Neural progenitor cell (in vitro differentiated cells): ENCODE measurements around the gene STEAP1B. TPM values are rescaled to one million over a fixed set of nuclear protein-coding genes. Genes with fewer than 3 reads are reported as not detected.

Experiments used
- DNase-seq: peaks from one replicate; pipeline ENCODE4 v3.0.0-alpha.2; 2016; ENCODE audit warnings: low spot score
- H2AFZ ChIP-seq: fragments of 200-600 bp; sonication (generic); replicated peaks from 2 replicates; pipeline ENCODE4 v1.6.1; 2016; ENCODE audit warnings: antibody characterized with exemption
- H3F3A ChIP-seq: fragments of 200-600 bp; sonication (generic); 2 replicates; pipeline ENCODE4 v1.6.1; 2016; ENCODE audit warnings: antibody characterized with exemption, low read depth
- H3K27ac ChIP-seq: fragments of 200-600 bp; sonication (generic); 2 replicates; pipeline ENCODE4 v1.5.1; 2016; ENCODE audit warnings: mild to moderate bottlenecking
- H3K27me3 ChIP-seq: fragments of 200-600 bp; sonication (generic); 2 replicates; pipeline ENCODE4 v1.6.1; 2016; ENCODE audit warnings: mild to moderate bottlenecking, moderate library complexity
- H3K36me3 ChIP-seq: fragments of 200-600 bp; sonication (generic); 2 replicates; pipeline ENCODE4 v1.5.1; 2016
- H3K4me1 ChIP-seq: fragments of 200-600 bp; sonication (generic); 2 replicates; pipeline ENCODE4 v1.6.1; 2016; ENCODE audit warnings: mixed run types
- H3K4me2 ChIP-seq: fragments of 200-600 bp; sonication (generic); 2 replicates; pipeline ENCODE4 v1.6.1; 2016
- H3K4me3 ChIP-seq: fragments of 200-600 bp; sonication (generic); 2 replicates; pipeline ENCODE4 v1.5.1; 2016
- H3K79me2 ChIP-seq: fragments of 200-600 bp; sonication (generic); 2 replicates; pipeline ENCODE4 v1.6.1; 2016; ENCODE audit warnings: low read depth
- H3K9ac ChIP-seq: fragments of 200-600 bp; sonication (generic); 2 replicates; pipeline ENCODE4 v1.6.1; 2016
- H3K9me3 ChIP-seq: fragments of 200-600 bp; sonication (generic); 2 replicates; pipeline ENCODE4 v1.5.1; 2016; ENCODE audit warnings: low read depth
- H4K20me1 ChIP-seq: fragments of 200-600 bp; sonication (generic); 2 replicates; pipeline ENCODE4 v1.6.1; 2016; ENCODE audit warnings: low read depth
- H3K27ac Mint-ChIP-seq: 3 replicates; pipeline ENCODE4 v1.8.0; 2021; ENCODE audit warnings: mixed read lengths
- H3K27me3 Mint-ChIP-seq: 2 replicates; pipeline ENCODE4 v1.8.0; 2022; ENCODE audit warnings: low read depth, mild to moderate bottlenecking, inconsistent platforms, moderate library complexity, mixed read lengths; ENCODE audit not compliant: insufficient read depth
- H3K36me3 Mint-ChIP-seq: 3 replicates; pipeline ENCODE4 v1.8.0; 2021; ENCODE audit warnings: mixed read lengths
- H3K4me1 Mint-ChIP-seq: 3 replicates; pipeline ENCODE4 v1.8.0; 2021; ENCODE audit warnings: mixed read lengths
- H3K4me3 Mint-ChIP-seq: 3 replicates; pipeline ENCODE4 v1.8.0; 2021; ENCODE audit warnings: mild to moderate bottlenecking, moderate library complexity, mixed read lengths
- H3K9me3 Mint-ChIP-seq: 3 replicates; pipeline ENCODE4 v1.8.0; 2020; ENCODE audit warnings: mixed read lengths
- CTCF ChIP-seq: fragments of 200-600 bp; sonication (generic); IDR thresholded peaks from 2 replicates; pipeline ENCODE4 v1.5.1; 2017; ENCODE audit warnings: antibody characterized with exemption, mild to moderate bottlenecking
- EZH2 ChIP-seq: fragments of 200-600 bp; sonication (generic); IDR thresholded peaks from 2 replicates; pipeline ENCODE4 v1.6.1; 2017; ENCODE audit warnings: antibody characterized with exemption, mild to moderate bottlenecking, moderate library complexity
- EZH2phosphoT487 ChIP-seq: fragments of 200-600 bp; sonication (generic); IDR thresholded peaks from 2 replicates; pipeline ENCODE4 v1.6.1; 2017; ENCODE audit warnings: antibody characterized with exemption
- total RNA-seq: library from RNA; depleted of rRNA; stranded (reverse); fragments of >200 nt; gene quantifications from 2 replicates; pipeline ENCODE4 v1.2.3, GENCODE V29; 2015; ENCODE audit warnings: low replicate concordance

Gene STEAP1B
- total RNA-seq, 1 donor from 2014 or later: 1.6 TPM

DNA sequence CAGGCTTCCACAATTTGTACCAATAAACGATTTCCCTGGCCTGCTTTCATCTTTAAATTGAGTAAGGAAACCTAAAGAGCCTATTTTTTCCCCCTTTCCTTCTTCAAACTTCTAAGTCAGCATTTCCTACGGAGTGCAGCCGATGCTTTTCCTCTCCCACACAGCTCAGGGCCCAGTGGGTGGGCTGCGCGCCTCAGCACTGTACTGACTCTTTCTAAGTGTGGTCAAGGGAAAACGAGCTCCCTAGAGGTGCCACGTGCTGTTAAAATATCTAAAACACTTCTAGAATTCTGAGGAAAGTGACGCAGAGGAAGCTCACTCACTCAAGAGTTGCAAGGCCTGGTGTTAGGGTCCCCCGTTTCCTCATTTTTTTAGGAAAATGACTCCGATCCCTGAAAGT is 29.0 kb downstream of the STEAP1B start:
- Histone ChIP-seq H3F3A (no peaks in the 10 kb centered on the region), H4K20me1 (no peaks in the 10 kb centered on the region), H3K27me3 (no peaks in the 10 kb centered on the region), H3K4me1 (peaks cover 6% of the 10 kb centered on the region), H3K9ac (no peak overlapping the region), H3K4me2 (no peak overlapping the region), H3K79me2 (no peaks in the 10 kb centered on the region), H2AFZ (peak overlapping the region; percentile 44), H3K4me3 (no peak overlapping the region), H3K27ac (no peak overlapping the region), H3K9me3 (no peaks in the 10 kb centered on the region), H3K36me3 (no peaks in the 10 kb centered on the region)
- H3K9me3 Mint-ChIP-seq: peaks cover 4% of the 10 kb centered on the region
- no peak for TF ChIP-seq EZH2
- TF ChIP-seq CTCF: no peak
- no peak for TF ChIP-seq EZH2phosphoT487
- H3K27me3 Mint-ChIP-seq: peaks cover 4% of the 10 kb centered on the region
- H3K27ac Mint-ChIP-seq: no peak overlapping the region
- DNase-seq: no peak
- H3K4me1 Mint-ChIP-seq: no peaks in the 10 kb centered on the region
- no peak overlapping the region for H3K4me3 Mint-ChIP-seq
- H3K36me3 Mint-ChIP-seq: peaks cover 2% of the 10 kb centered on the region

DNA sequence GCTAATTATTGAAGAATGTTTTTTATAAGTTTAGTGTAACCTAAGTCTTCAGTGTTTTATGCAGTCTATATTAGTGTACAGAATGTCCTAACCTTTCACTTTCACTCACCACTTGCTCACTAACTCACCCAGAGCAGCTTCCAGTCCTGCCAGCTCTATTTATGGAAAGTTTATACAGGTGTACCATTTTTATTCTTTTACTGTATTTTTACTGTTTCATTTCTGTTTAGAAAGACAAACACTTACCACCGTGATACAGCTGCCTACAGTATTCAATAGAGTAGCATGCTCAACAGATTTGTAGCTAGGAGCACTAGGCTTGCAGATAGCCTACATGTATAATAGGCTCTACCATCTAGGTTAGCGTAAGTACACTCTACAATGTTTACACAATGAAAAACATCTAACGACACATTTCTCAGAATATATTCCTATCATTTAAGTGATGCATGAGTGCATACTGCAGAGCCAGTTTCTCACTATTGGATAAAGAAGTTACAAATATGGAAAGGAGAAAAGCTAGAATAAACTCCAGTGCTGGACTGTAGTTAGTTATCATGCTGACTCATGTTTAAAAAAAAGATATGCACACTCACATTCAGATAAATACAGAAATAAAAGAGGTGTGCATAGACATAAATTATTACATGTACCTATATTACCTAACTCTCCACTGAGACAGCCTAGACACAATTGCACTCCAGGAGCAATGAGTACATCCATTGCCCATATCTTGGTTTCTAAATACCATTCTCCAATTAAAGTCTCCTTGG is 30.4 kb downstream of the STEAP1B start:
- Mint-ChIP-seq H3K36me3 (peaks cover 2% of the 10 kb centered on the region), H3K9me3 (peaks cover 5% of the 10 kb centered on the region), H3K27ac (no peak overlapping the region), H3K4me3 (no peak overlapping the region), H3K27me3 (peaks cover 4% of the 10 kb centered on the region), H3K4me1 (no peaks in the 10 kb centered on the region)
- Histone ChIP-seq H3K36me3 (no peaks in the 10 kb centered on the region), H2AFZ (no peak overlapping the region), H3K4me1 (peaks cover 6% of the 10 kb centered on the region), H3K4me3 (no peak overlapping the region), H3K4me2 (no peak overlapping the region), H3K79me2 (no peaks in the 10 kb centered on the region), H3F3A (no peaks in the 10 kb centered on the region), H3K9me3 (no peaks in the 10 kb centered on the region), H4K20me1 (no peaks in the 10 kb centered on the region), H3K27ac (no peak overlapping the region), H3K9ac (no peak overlapping the region), H3K27me3 (no peaks in the 10 kb centered on the region)
- no peak for DNase-seq
- no peak for TF ChIP-seq CTCF
- no peak for TF ChIP-seq EZH2
- no peak for TF ChIP-seq EZH2phosphoT487

- H3K4me3 Mint-ChIP-seq: no peak overlapping the region
- no peaks in the 10 kb centered on the region for H3K4me1 Mint-ChIP-seq
- no peak overlapping the region for H3K27ac Mint-ChIP-seq
- Histone ChIP-seq H3K27me3 (no peaks in the 10 kb centered on the region), H3F3A (no peaks in the 10 kb centered on the region), H2AFZ (no peak overlapping the region), H3K9me3 (no peaks in the 10 kb centered on the region), H3K4me2 (no peak overlapping the region), H3K4me1 (peaks cover 6% of the 10 kb centered on the region), H3K79me2 (no peaks in the 10 kb centered on the region), H3K36me3 (no peaks in the 10 kb centered on the region), H3K4me3 (no peak overlapping the region), H3K9ac (no peak overlapping the region), H3K27ac (no peak overlapping the region), H4K20me1 (no peaks in the 10 kb centered on the region)
- peaks cover 4% of the 10 kb centered on the region for H3K27me3 Mint-ChIP-seq
- DNase-seq: no peak
- peaks cover 2% of the 10 kb centered on the region for H3K36me3 Mint-ChIP-seq
- TF ChIP-seq EZH2 (no peak), EZH2phosphoT487 (no peak), CTCF (no peak)
- H3K9me3 Mint-ChIP-seq: peaks cover 5% of the 10 kb centered on the region
Observed at GRCh38 chr7:22468609-22469008, 31.4 kb downstream of the STEAP1B start.
